HG02970 (cell line): ENCODE data around the gene ENOX2.
"Not testable (repeated sequence)": the region's sequence is repeated elsewhere in the genome, so short reads cannot be mapped to it uniquely, and the experiment has no call there.

Source experiments
- ATAC-seq: cut with Tn5 transposase; IDR thresholded peaks from one replicate; pipeline ENCODE4 v1.9.1; 2021; ENCODE audit warnings: mild to moderate bottlenecking, moderate library complexity, moderate number of reproducible peaks; ENCODE audit not compliant: unreplicated experiment, low FRiP score

The ENOX2 gene

DNA sequence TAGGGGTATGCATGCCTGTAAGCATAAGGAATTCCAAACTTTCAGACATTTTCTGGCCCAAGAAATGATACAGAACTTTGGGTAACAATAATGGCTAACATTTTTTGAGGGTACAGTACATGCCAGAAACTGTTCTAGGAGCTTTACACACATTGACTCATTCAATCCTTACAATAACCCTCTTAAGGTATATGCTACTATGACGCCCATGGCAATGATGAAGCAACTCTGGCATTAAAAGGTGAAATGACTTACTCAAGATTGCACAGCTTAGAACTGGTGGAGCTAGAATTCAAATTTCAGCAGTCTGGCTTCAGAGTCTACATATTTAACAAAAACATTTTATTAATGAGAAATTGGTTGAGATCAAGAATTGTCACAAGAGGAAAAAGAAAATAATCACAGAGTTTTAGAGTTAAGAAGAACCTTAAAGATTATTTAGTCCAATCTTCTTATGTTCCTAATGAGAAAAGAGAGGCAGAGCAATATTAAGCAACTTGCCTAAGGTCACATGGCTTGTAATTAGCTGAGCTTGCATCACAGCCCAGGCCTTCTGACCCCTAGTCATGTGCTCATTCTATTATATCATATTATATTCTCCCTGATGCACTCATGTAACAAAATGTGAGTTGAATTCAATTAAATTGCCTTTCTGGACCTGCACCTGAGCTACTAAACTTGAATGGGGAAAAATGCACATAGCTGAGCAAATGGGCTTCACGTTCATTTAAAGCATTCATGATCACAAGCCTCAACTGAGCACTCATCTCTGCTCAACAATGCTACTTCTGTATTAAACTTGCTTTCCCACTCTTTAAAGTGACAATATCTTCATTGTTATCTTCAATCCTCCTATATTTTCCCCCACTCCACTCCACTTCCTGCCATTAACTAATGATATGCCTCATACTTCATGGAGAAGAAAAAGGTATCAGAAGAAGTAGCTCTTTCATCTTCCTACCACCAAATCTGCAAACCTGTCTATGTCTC is 73.2 kb downstream of the ENOX2 start:
- no peak for ATAC-seq

DNA sequence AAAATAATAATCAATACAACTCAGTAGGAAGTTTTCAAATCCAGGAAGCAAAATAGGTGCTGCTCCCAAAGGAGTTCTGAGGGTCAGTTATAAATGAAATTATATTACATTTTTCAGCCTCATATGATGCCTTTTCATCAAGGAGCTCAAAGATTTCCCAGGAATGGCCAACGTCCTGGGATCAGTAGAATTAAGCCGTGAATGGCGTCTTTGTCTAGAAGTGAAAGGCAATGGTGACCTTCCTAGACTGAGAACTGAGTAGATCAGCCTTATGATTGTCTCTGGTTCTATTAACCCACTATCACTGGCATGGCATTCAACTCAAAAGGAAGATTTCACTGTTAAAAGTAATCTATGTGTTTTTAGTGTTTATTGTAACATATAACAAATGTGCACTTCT is 74.4 kb downstream of the ENOX2 start:
- no peak for ATAC-seq

DNA sequence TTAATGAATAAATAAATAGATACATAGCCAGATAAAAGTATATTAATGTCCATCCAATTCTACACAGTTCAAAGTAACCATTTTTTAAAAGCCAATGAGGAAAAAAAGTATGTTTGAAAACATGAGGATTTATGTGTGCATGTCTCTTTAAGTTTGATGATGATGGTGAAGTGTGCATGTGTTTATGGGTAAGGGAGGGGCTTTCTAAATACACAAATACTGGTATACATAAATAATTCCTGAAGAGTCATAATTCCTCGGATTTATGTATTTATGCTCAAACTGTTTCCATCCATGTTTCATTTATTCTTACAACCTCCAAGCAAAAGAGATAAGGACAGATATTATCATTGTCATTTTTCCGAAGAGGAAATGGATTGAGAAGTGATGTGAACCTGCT is 75.4 kb downstream of the ENOX2 start:
- ATAC-seq = no peak

DNA sequence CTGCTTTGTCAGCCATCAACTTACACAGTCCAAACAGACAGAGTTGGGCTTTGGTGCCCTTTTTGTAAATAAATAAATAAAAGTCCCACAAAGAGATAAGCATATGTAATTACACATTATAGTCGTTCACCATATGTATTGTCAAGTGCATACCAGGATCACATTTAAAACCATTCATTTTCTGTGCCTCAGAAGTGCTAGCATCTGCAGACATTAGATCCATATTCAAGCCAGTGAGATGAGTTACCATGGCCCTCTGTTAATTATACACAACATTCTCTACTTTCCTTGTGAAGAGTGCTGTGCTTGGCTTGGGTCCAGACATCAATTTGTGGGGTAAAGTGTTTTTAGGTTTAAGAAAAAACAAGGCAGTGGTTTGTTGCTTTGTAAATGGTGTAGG is 76.8 kb downstream of the ENOX2 start:
- no peak for ATAC-seq

DNA sequence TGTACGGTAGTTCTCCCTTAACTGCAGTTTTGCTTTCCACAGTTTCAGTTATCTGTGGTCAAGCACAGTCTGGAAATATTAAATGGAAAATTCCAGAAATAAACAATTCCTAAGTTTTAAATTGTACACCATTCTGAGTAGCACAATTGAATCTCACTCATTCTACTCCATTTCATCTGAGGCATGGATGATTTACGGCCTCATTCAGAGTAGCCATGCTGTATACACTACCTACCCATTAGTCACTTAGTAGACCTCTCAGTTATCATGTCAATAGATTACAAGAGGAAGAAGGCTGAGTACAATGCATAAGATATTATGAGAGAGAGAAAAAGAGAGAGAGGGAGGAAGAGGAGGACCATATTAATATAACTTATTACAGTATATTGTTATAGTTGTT is 77.5 kb downstream of the ENOX2 start:
- no peak for ATAC-seq

DNA sequence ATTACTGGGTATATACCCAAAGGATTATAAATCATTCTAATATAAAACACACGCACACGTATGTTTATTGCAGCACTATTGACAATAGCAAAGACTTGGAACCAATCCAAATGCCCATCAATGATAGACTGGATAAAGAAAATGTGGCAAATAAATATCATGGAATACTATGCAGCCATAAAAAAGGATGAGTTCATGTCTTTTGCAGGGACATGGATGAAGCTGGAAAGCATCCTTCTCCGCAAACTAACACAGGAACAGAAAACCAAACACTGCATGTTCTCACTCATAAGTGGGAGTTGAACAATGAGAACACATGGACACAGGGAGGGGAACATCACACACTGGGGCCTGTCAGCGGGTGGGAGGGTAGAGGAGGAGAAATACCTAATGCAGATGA is 83.6 kb downstream of the ENOX2 start:
- ATAC-seq = not testable (repeated sequence)

DNA sequence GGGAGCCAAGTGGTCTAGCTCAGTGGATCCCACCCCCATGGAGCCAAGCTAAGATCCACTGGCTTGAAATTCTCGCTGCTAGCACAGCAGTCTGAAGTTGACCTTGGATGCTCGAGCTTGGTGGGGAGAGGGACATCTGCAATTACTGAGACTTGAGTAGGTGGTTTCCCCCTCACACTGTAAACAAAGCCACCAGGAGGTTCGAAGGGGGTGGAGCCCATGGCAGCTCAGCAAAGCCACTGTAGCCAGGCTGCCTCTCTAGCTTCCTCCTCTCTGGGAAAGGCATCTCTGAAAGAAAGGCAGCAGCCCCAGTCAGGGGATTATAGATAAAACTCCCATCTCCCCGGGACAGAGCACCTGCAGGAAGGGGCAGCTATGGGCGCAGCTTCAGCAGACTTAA is 89.1 kb downstream of the ENOX2 start:
- ATAC-seq = not testable (repeated sequence)

DNA sequence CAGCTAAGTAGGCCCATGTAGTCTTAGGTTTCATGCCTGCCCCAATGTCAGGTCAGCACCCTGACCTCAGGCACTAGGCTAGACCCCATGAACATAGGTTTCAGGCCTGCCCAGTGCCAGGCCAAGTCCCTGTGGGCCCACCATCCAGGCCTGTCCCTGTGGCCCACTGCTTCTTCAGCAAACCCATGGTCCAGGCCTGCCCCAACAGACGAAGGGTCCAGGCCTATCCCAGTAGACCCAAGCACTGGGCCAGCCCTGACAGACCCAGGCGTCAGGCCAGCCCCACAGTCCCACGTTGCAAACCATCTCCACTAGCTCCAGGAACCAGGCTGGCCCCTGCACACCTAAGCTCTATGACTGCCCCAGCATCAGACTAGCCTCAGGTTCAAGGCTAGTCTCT is 92.4 kb downstream of the ENOX2 start:
- ATAC-seq = no peak

DNA sequence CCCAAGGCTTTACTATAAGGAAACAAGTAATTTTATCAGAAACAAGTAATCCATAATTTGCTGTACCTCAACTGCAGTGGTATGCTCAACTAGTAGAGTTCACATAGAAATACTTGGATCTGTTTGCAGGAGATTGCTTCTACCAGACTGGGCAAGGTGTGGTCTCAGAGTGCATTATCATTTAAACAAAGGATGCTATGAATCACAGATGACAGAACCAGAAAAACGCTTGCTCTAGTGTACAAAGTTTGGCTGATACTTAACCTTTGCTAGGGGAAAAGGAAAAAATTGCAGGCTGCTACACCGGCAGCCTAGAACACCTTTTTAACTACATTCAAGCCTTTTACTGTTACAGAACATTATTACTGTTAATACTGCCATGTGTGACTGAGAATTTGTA is 97.1 kb downstream of the ENOX2 start:
- ATAC-seq = no peak

DNA sequence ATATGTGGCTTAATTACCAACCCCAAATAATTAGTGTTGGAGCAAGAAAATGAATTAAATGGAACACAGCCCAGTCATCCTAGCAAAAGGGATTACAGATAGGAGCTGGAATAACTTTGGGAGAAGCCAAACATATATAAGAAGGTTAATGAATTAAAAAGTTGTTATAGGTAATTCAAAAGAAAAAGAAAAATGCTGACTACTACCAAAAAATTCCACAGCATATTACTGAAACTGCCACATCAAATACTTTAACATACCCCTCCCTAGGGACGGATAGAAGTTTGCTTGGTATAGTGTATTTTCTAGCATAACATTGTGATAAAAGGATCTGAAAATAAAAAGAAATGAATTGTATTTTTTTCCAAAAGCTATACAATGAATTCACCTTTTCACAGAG is 99.5 kb downstream of the ENOX2 start:
- no peak for ATAC-seq

DNA sequence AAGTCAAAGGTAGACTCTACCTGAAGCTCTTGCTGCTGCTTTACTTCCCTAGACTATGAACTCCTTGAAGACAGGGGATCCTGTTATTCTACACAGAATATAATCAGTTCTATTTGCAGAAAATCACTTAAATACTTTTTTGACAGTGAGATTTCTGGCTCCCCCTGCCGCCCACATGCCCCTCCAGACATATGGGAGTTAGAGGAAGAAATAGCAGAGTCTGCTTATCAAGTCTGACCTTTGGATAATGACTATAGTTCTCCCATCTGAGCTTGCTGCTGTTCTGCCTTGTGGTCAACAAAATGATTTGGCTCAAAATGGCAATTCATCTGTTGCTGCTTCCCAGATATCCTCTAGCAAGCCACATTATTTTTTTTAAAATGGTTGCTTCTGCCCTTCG is 101.1 kb downstream of the ENOX2 start:
- ATAC-seq = no peak

DNA sequence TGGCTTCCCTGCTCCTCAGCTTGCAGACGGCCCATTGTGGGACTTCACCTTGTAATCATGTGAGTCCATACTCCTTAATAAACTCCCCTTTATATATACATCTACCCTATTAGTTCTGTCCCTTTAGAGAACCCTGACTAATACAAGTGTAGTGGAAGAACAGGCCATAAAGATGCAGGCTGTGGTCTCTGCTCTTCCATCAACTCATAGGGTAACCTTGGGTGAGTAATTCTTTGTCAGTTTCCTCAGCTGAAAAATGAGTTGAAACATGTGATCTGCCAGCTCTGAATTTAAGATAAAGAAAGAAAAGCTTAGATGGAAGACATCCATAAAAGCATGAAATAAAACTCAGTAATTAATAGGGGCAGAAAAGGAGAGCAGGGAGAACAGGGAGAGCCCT is 103.6 kb downstream of the ENOX2 start:
- no peak for ATAC-seq

DNA sequence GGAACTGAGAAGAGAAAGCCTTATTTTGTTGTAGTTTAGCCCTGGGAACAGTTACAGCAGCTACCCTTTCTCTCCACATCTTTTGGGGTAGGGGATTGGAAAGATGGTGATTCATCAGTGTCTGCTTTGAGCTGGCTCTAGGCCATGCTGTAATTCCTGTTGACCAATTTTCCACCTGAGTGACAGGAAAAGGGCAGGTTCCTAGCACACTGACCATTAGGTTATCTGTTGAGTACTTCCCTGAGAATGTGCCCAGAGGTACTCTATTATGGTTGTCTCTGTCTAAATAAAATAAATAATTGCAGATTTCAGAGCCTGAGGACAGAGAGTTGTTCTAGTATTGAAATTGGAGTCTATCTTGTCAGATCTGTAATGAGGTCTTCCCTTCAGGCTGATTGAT is 109.0 kb downstream of the ENOX2 start:
- ATAC-seq = no peak

DNA sequence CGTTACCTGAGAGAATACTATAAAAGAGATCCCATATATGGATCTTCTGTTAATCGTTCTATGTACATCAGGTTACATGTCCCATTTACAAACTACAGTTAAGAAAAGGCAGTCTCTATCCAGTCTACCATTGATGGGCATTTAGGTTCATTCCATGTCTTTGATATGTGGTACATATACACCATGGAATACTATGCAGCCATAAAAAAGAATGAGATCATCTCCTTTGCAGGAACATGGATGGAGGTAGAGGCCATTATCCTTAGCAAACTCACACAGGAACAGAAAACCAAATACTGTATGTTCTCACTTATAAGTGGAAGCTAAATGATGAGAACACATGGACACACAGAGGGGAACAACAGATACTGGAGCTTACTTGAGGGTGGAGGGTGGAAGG is 111.1 kb downstream of the ENOX2 start:
- not testable (repeated sequence) for ATAC-seq

DNA sequence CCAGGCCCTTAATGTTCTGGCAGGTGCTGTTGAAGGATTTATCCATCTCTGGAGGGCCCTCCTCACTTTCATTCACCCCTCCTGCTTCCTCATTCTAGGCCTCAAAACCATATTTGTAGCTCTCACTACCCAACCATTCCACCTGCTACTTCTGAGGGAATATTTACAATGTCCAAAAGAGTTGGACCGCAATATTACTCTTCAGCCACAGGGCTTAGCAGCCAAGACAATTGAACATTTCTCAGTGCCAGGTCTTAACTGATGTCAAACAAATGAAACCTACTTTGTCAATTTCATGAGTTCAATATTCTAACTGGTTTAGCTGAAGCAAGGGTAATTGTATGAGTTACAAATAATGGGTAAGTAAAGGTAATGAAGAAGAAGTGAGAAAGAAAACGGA is 113.2 kb downstream of the ENOX2 start:
- ATAC-seq = no peak

DNA sequence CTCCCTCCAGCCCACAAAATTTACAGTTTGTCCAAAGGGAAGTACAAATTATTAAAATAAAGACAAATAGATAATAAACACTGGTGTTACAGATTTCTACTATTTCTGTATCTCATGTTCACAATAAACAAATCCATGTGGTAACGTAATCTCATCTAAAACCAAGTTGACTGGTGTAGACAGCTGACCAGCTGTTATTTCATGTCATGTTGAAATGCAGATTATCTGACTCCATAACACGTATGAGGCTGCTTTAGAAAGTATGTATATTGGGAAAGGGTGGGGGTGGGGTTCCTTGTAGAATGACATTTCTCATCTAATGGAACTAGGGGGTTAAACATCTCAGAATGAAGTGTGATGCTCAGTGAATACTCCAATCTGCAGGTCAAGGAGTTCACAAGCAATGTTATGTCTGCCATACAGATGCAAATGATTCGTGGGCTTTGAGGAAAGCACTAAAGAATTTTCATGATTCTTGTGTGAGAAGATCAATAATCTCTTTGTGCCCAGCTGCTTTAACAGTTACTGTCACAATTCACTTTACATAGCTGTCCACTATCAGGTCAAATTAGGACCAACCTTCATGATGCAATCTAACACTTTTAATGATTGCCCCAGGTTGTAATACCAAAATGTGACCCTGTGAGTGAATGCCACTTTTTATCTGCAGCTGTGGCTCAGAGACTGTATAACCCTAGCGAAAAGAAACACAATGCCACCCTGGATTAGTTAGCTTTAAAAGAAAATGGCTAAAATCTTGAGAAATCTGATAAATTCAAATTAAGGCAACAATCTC is 114.0 kb downstream of the ENOX2 start:
- no peak for ATAC-seq

DNA sequence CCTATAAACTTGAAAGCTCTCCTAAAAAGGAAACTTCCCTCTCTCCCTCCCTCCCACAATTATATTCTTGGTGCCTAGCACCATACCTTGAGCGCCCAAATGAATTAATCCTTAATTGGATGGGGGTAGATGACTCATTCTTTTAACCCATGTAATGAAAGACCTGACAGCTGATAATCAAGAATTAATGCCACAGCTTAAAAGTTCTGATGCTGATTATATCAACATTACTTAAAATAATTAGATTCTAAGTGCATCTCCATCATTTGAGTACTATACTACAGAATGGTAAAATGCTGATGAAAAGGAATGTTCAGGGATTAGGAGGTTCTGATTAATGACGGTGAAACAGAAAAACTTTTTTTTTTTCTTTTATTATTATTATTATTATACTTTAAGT is 117.0 kb downstream of the ENOX2 start:
- no peak for ATAC-seq

DNA sequence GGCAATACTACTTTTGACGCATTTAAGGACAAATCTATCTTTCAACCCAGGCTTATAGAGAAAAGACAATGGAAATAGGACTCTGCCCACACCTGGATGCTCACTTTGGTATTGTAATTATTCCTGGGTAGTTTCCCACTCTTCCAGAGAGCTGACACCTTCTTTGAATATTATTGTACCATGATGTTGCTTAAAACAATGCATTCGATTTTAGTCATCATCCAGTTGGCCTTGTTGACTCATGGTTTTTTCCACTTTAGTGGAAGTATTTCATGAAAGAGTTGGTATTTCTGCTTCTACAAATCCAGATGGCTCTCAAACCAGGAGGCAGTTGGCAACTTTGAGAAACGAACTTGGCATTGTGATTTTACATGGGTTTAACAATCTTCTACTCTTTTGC is 124.2 kb downstream of the ENOX2 start:
- no peak for ATAC-seq

DNA sequence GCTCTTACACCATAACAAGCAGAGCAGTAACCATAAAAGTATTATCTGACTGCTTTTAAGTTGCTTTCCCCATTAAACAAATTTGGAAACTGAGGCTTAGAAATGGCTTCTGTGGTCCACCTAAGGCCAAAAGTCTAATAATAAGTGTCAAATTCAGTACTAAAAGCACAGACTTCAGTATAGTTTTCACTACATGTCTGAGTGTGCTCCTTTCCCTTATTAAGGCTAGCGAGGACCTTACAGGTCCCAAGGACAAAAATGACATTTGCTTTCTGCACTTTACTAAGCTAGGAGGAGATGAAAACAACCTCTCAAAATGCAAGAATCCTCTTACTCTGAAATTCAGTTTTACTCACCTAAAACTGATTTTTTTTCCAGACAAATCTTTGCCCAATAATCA is 127.2 kb downstream of the ENOX2 start:
- no peak for ATAC-seq

DNA sequence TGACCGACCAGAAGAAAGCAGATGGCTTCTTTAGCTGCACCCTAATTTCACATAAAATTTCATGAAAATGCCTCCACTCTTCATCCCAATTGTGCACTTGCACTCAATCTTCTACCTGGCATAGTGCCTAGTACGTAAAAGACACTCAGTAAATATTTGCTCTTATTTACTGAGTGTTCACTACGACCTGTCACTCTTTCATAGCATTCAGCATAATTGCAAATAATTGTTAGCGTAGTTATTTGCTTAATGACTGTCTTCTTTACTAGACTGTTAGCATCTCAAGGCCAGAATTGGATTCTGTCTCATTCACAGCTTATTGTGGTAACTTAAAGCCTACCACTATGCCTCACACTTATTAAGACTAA is 130.2 kb downstream of the ENOX2 start:
- no peak for ATAC-seq

DNA sequence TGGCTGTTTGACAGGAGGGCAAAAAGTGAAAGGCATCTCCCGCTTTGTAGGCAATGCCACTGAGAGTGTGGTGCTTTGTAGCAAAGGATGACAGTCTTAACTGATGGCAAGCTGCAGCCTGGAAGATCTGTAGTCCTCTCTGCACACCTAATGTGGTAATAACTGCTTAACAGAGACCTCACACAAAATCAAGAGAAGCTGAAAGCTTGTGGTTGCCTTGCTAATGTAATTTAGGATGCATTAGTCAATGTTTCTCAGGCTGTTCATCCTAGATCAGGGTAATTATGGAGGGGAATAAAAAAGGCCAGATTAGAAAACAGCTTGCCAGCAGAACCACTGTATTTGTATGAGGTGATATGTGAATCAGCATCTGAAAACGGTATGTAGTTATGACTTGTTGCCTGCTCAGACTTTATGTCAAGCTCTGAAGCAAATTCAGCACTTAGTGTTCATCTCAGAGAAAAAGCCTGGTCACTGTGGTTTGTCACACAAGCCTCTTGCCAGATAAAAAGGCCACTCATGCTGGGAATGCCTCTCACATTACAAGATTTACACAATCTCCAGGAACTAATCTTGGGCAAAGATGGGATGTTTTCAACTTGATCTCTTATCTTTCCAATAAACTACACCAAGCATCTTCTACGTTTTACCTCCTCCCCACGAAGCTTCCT is 130.8 kb downstream of the ENOX2 start:
- ATAC-seq = no peak
